Keratinocyte (primary cell): ENCODE data around the gene MITD1.

ENCODE experiments used
- CTCF ChIP-seq, 3 experiments: IDR thresholded peaks in 1 of 3; conservative IDR thresholded peaks in 1 of 3; optimal IDR thresholded peaks in 1 of 3; 2 replicates in 2 of 3; 3 replicates in 1 of 3; pipeline versions ENCODE3 to v1.5.1; 2011; ENCODE audit warnings: low read length in 3 of 3, mild to moderate bottlenecking in 3 of 3, moderate library complexity in 2 of 3, control low read depth in 1 of 3, inconsistent platforms in 1 of 3; ENCODE audit not compliant: insufficient read depth in 2 of 3; ENCODE audit errors: extremely low read depth in 1 of 3
- EZH2 ChIP-seq: IDR thresholded peaks from one replicate; pipeline ENCODE4 v1.6.1; 2012; ENCODE audit warnings: inconsistent platforms, mild to moderate bottlenecking, low read length, moderate library complexity

DNA sequence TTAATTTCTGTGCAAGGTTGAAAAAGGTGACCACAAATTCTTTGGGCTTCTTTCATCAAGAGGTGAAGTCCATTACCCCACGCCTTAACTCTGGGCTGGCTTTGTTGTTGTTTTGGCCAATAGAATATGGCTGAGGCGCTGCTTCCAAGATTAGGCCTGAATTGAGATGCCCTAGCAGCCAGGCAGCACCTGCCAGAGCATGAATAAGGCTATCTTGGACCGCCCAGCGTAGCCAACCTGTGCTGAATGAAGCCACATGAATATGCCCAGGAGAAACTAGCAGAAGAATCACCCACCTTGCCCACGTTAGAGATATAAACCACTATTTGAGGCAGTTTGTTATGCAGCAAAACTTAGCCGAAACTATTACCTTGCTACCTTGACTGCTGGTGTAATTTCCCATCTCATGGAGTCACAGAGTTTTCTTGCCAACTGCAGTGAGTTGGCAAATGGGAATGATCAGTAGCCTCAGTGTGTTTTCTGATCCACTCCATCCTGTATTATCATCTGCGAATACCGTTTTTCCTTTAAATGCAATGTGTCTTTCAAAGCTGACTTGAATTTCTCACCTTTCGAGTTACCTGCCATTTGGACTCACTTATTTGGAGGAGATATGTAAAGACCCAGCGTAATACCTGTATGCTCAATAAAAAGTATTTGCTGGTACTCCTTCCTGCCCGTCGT is 26.8 kb downstream of the MITD1 start:
- TF ChIP-seq CTCF (optimal IDR thresholded peaks at IDR 0.05 in 1 of 3, IDR thresholded peaks at IDR 0.05 in 1 of 3, conservative IDR thresholded peaks at IDR 0.05 in 1 of 3; ENCODE audit: extremely low read depth in 1 of 3, insufficient read depth in 2 of 3, low read length in 3 of 3) = no peak
- no peak for TF ChIP-seq EZH2
